A549 (cell line): ENCODE data around the gene TAS1R3. TPM values are rescaled to one million over a fixed set of nuclear protein-coding genes. Genes with fewer than 3 reads are reported as not detected.

ENCODE experiments used
- ATAC-seq, 2 experiments: fragments of 200-7000 bp in 1 of 2; fragments of >200 bp in 1 of 2; cut with Nextera tagmentation in 1 of 2; cut with Tn5 transposase in 1 of 2; 3 replicates each; pipeline versions ENCODE4 v1.8.0 to v1.9.1; 2018 to 2020; ENCODE audit warnings: mild to moderate bottlenecking in 1 of 2, moderate library complexity in 1 of 2
- CTCF ChIA-PET: fragments of 300-600 bp; sonication (Branson Sonifier 250); formaldehyde crosslinking; extraction: SDS; loops from one replicate; lab custom pipeline; 2021; ENCODE audit warnings: antibody characterized with exemption, inconsistent platforms; lab: Yijun Ruan, JAX
- POLR2A ChIA-PET: fragments of 350-600 bp; formaldehyde crosslinking; extraction: SDS; loops from one replicate; lab custom pipeline; 2021; ENCODE audit warnings: antibody characterized with exemption, inconsistent platforms; lab: Yijun Ruan, JAX
- DNase-seq, 2 experiments: peaks; one replicate each; pipeline versions ENCODE4 v3.0.0 to v3.0.0-alpha.2; 2011 to 2016; ENCODE audit warnings: low read depth in 1 of 2, low spot score in 1 of 2
- FAIRE-seq: peaks from 2 replicates; lab custom pipeline; 2011; peaks lifted over from hg19 to GRCh38; lab: Jason Lieb, UNC
- H3K27ac ChIP-seq, 2 experiments: fragments of >200 bp; sonication (Bioruptor Twin); formaldehyde crosslinking; 3 replicates each; pipeline ENCODE4 v1.5.1; 2016 to 2017
- H3K4me1 ChIP-seq: fragments of >200 bp; sonication (Bioruptor Twin); formaldehyde crosslinking; 3 replicates; pipeline ENCODE4 v1.6.1; 2016
- H3K4me2 ChIP-seq: fragments of >200 bp; sonication (Bioruptor Twin); formaldehyde crosslinking; 3 replicates; pipeline ENCODE4 v1.6.1; 2016
- H3K4me3 ChIP-seq: fragments of >200 bp; sonication (Bioruptor Twin); formaldehyde crosslinking; 3 replicates; pipeline ENCODE4 v1.5.1; 2016
- H3K9me3 ChIP-seq: fragments of >200 bp; sonication (Bioruptor Twin); formaldehyde crosslinking; 3 replicates; pipeline ENCODE4 v1.6.1; 2016
- BCL3 ChIP-seq: fragments of >200 bp; sonication (Bioruptor Twin); formaldehyde crosslinking; IDR thresholded peaks from 3 replicates; pipeline ENCODE4 v1.6.1; 2016
- BHLHE40 ChIP-seq: IDR thresholded peaks from 2 replicates; pipeline ENCODE4 v1.6.1; 2012; ENCODE audit warnings: low read depth, low read length, inconsistent platforms
- CBX2 ChIP-seq: fragments of 200-600 bp; sonication (generic); IDR thresholded peaks from 2 replicates; pipeline ENCODE4 v1.6.1; 2016; ENCODE audit warnings: low read depth, mild to moderate bottlenecking, borderline replicate concordance
- CBX8 ChIP-seq: fragments of 200-600 bp; sonication (generic); IDR thresholded peaks from 2 replicates; pipeline ENCODE4 v1.6.1; 2016
- CHD2 ChIP-seq: fragments of 150-350 bp; IDR thresholded peaks from 2 replicates; pipeline ENCODE4 v1.6.1; 2014; ENCODE audit warnings: low read length; ENCODE audit not compliant: partially characterized antibody
- CTCF ChIP-seq: fragments of >200 bp; sonication (Bioruptor Twin); formaldehyde crosslinking; IDR thresholded peaks from 3 replicates; pipeline ENCODE4 v1.5.1; 2016
- E2F6 ChIP-seq: IDR thresholded peaks from 2 replicates; pipeline ENCODE4 v1.6.1; 2012; ENCODE audit warnings: low read depth, borderline replicate concordance
- EHMT2 ChIP-seq: fragments of 200-600 bp; sonication (generic); IDR thresholded peaks from 2 replicates; pipeline ENCODE4 v1.6.1; 2016; ENCODE audit warnings: antibody characterized with exemption, low read depth, mild to moderate bottlenecking, moderate library complexity
- EP300 ChIP-seq, 2 experiments: fragments of >200 bp; sonication (Bioruptor Twin); formaldehyde crosslinking; IDR thresholded peaks; 2 replicates in 1 of 2; 3 replicates in 1 of 2; pipeline ENCODE4 v1.6.1; 2016 to 2017
- ESRRA ChIP-seq: fragments of 150-350 bp; IDR thresholded peaks from 2 replicates; pipeline ENCODE4 v1.6.1; 2014; ENCODE audit warnings: mild to moderate bottlenecking, low read length, borderline replicate concordance
- FOSB ChIP-seq: fragments of 250-450 bp; sonication (Bioruptor Pico); IDR thresholded peaks from 2 replicates; pipeline ENCODE4 v1.5.0; 2020; ENCODE audit warnings: mild to moderate bottlenecking, moderate library complexity
- HOXA7 ChIP-seq: fragments of 250-450 bp; sonication (Bioruptor Pico); IDR thresholded peaks from 2 replicates; pipeline ENCODE4 v1.5.0; 2020; ENCODE audit warnings: mild to moderate bottlenecking, moderate library complexity
- KDM1A ChIP-seq: fragments of 200-600 bp; sonication (generic); IDR thresholded peaks from 2 replicates; pipeline ENCODE4 v1.6.1; 2016; ENCODE audit warnings: low read depth, mild to moderate bottlenecking
- NFE2L2 ChIP-seq: fragments of 150-350 bp; conservative IDR thresholded peaks from 2 replicates; pipeline ENCODE4 v1.6.1; 2014; ENCODE audit warnings: low read length
- NPAS2 ChIP-seq: fragments of 250-450 bp; sonication (Bioruptor Pico); IDR thresholded peaks from 2 replicates; pipeline ENCODE4 v1.8.0; 2022; ENCODE audit warnings: mild to moderate bottlenecking, moderate library complexity, borderline replicate concordance
- POLR2A ChIP-seq: IDR thresholded peaks from 2 replicates; pipeline ENCODE4 v1.6.1; 2012; ENCODE audit warnings: mild to moderate bottlenecking, low read length
- POLR2AphosphoS2 ChIP-seq: conservative IDR thresholded peaks from 2 replicates; pipeline ENCODE4 v1.6.1; 2012; ENCODE audit warnings: low read length, improper control_type of control experiment, inconsistent platforms
- RAD21 ChIP-seq, 2 experiments: fragments of >200 bp in 1 of 2; sonication (Bioruptor Twin) in 1 of 2; formaldehyde crosslinking in 1 of 2; IDR thresholded peaks in 1 of 2; conservative IDR thresholded peaks in 1 of 2; 2 replicates in 1 of 2; 3 replicates in 1 of 2; pipeline ENCODE4 v1.6.1; 2012 to 2018; ENCODE audit warnings: inconsistent platforms in 1 of 2
- RCOR1 ChIP-seq: fragments of 150-350 bp; IDR thresholded peaks from 2 replicates; pipeline ENCODE4 v1.6.1; 2014; ENCODE audit warnings: antibody characterized with exemption, low read length, low read depth
- SMC3 ChIP-seq: fragments of >200 bp; sonication (Bioruptor Twin); formaldehyde crosslinking; IDR thresholded peaks from 3 replicates; pipeline ENCODE4 v1.6.1; 2018; ENCODE audit warnings: inconsistent platforms
- TP53 ChIP-seq: fragments of 250-450 bp; sonication (Bioruptor Pico); IDR thresholded peaks from 2 replicates; pipeline ENCODE4 v1.5.0; 2021; ENCODE audit warnings: mild to moderate bottlenecking, moderate library complexity
- WGBS: methylation state at CpG from one replicate; pipeline ENCODE4 v1.1.6; 2017; ENCODE audit errors: missing lambda C conversion rate; 5-methylcytosine and 5-hydroxymethylcytosine counted together
- polyA plus RNA-seq, 4 experiments: library from polyadenylated mRNA; depleted of rRNA in 3 of 4; stranded (reverse); fragments of >200 nt; fragmentation: RNase III in 1 of 4; extraction: RNeasy Plus Mini Kit Qiagen cat#74134 plus additional on column Dnase treatment in 1 of 4; gene quantifications; 2 replicates in 3 of 4; 3 replicates in 1 of 4; pipeline ENCODE4 v1.2.3, GENCODE V29; 2011 to 2017
- TF ChIP-seq, protein P1 (sequence below): fragments of 450-650 bp; IDR thresholded peaks from 2 replicates; pipeline ENCODE4 v1.6.1; 2014; ENCODE audit warnings: antibody characterized with exemption

The TAS1R3 gene
- polyA plus RNA-seq, 2 of the 4 experiments (the other 2 are of a cell fraction), result 0.05 to 0.15 TPM

GRCh38 chr1:1291548-1292441 lies 39.3 kb upstream of the TAS1R3 start:
- TF ChIP-seq POLR2A, result no peak
- no peak for TF ChIP-seq TP53 (CRISPR knock-in tag)
- no peak for TF ChIP-seq CHD2
- TF ChIP-seq, protein P1, sequence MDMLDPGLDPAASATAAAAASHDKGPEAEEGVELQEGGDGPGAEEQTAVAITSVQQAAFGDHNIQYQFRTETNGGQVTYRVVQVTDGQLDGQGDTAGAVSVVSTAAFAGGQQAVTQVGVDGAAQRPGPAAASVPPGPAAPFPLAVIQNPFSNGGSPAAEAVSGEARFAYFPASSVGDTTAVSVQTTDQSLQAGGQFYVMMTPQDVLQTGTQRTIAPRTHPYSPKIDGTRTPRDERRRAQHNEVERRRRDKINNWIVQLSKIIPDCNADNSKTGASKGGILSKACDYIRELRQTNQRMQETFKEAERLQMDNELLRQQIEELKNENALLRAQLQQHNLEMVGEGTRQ, result no peak
- no peak for TF ChIP-seq NPAS2
- peak; percentile 37 for TF ChIP-seq CTCF
- no peak for TF ChIP-seq FOSB (CRISPR knock-in tag)
- TF ChIP-seq E2F6, result no peak
- TF ChIP-seq SMC3, result peak; percentile 47
- no peak for TF ChIP-seq RCOR1
- no peak for TF ChIP-seq EHMT2
- peak; percentile 57 to 58 for TF ChIP-seq RAD21 (conservative IDR thresholded peaks at IDR 0.05 in 1 of 2, IDR thresholded peaks at IDR 0.05 in 1 of 2)
- TF ChIP-seq EP300 (IDR thresholded peaks at IDR 0.05), result no peak
- TF ChIP-seq KDM1A, result no peak
- TF ChIP-seq, all 56 proteins: peak for 3
- H3K4me1 ChIP-seq, result no peaks in the 10 kb centered on the region
- no peaks in the 10 kb centered on the region for H3K9me3 ChIP-seq
- no peak overlapping the region for H3K27ac ChIP-seq
- CTCF ChIA-PET, result interaction anchor here (0.6 to 3.5 kb wide), 29 partner anchors 9 to 309 kb away, joined by 3 to 72 read pairs (median 4); partner anchors contain the start of genes PERM1 and SCNN1D
- ATAC-seq, result peak; percentile 62 to 89; a peak in 5 of 6 replicates
- POLR2A ChIA-PET, result no interaction called here
- no peak overlapping the region for H3K4me3 ChIP-seq
- FAIRE-seq, result no peak
- no peak overlapping the region for H3K4me2 ChIP-seq
- 90% methylated on average over 2 of the region's 45 CpGs for WGBS
- DNase-seq, result peak in 1 of 2 experiments; percentile 69

- POLR2A ChIA-PET, result no interaction called here
- ATAC-seq, result no peak
- DNase-seq, result no peak
- no peak for FAIRE-seq
- no peaks in the 10 kb centered on the region for H3K4me1 ChIP-seq
- H3K4me2 ChIP-seq, result no peak overlapping the region
- H3K4me3 ChIP-seq, result no peak overlapping the region
- no peaks in the 10 kb centered on the region for H3K9me3 ChIP-seq
- CTCF ChIA-PET, result interaction anchor here (0.6 to 3.5 kb wide), 22 partner anchors 8 to 310 kb away, joined by 3 to 72 read pairs (median 4); partner anchors contain the start of genes PERM1 and SCNN1D
- 96% methylated on average over 5 of the region's 9 CpGs for WGBS
- no peak overlapping the region for H3K27ac ChIP-seq
- TF ChIP-seq NFE2L2, result no peak
- TF ChIP-seq EHMT2, result no peak
- no peak for TF ChIP-seq BCL3
- no peak for TF ChIP-seq CBX8
- TF ChIP-seq HOXA7, result no peak
Measured at GRCh38 chr1:1292442-1292779, 38.7 kb upstream of the TAS1R3 start.

- CTCF ChIA-PET, result interaction anchor here (1.1 to 3.7 kb wide), 9 partner anchors 15 to 310 kb away, joined by 3 to 72 read pairs (median 11); partner anchors contain the start of genes PERM1 and SCNN1D
- no peak overlapping the region for H3K4me3 ChIP-seq
- no peak for FAIRE-seq
- DNase-seq, result no peak
- no peak for ATAC-seq
- WGBS, result 91% methylated on average over 7 of the region's 18 CpGs
- H3K4me2 ChIP-seq, result no peak overlapping the region
- POLR2A ChIA-PET, result no interaction called here
- H3K27ac ChIP-seq, result no peak overlapping the region
- no peaks in the 10 kb centered on the region for H3K4me1 ChIP-seq
- TF ChIP-seq ESRRA, result no peak
- no peak for TF ChIP-seq CBX2
- no peak for TF ChIP-seq FOSB (CRISPR knock-in tag)
- no peak for TF ChIP-seq POLR2AphosphoS2
- no peak for TF ChIP-seq NFE2L2
- no peak for TF ChIP-seq BHLHE40
- no peaks in the 10 kb centered on the region for H3K9me3 ChIP-seq
Measured at GRCh38 chr1:1292851-1293250, 38.2 kb upstream of the TAS1R3 start.
